SU-DHL-6 (cell line): ENCODE data around the gene C11orf65.

Experiments
- H2AFZ ChIP-seq: fragments of 200-600 bp; sonication (generic); 2 replicates; pipeline ENCODE4 v1.6.1; 2014; ENCODE audit warnings: low read depth, mild to moderate bottlenecking, moderate library complexity, mixed read lengths, antibody characterized with exemption, low read length; ENCODE audit not compliant: severe bottlenecking
- H3F3A ChIP-seq: fragments of 200-600 bp; shearing (Covaris generic); 2 replicates; pipeline ENCODE4 v1.6.0; 2016; ENCODE audit warnings: antibody characterized with exemption, mild to moderate bottlenecking; ENCODE audit not compliant: insufficient read depth
- H3K27ac ChIP-seq: fragments of 200-600 bp; sonication (generic); 2 replicates; pipeline ENCODE4 v1.5.1; 2016; ENCODE audit warnings: low read depth, mild to moderate bottlenecking, low read length, moderate library complexity, mixed read lengths
- H3K27me3 ChIP-seq: fragments of 200-600 bp; sonication (generic), shearing (Covaris generic); 2 replicates; pipeline ENCODE4 v1.6.0; 2014; ENCODE audit warnings: mild to moderate bottlenecking, low read length
- H3K36me3 ChIP-seq: fragments of 200-600 bp; sonication (generic); 2 replicates; pipeline ENCODE4 v1.6.1; 2014; ENCODE audit warnings: mild to moderate bottlenecking, low read length, mixed read lengths
- H3K4me2 ChIP-seq: fragments of 300-600, 200-600 bp; shearing (Covaris generic), sonication (generic); 2 replicates; pipeline ENCODE4 v1.6.0; 2014; ENCODE audit warnings: low read length, low read depth, mild to moderate bottlenecking; ENCODE audit not compliant: poor library complexity, severe bottlenecking
- H3K4me3 ChIP-seq: fragments of 200-600 bp; sonication (generic); 2 replicates; pipeline ENCODE4 v1.5.1; 2014; ENCODE audit warnings: antibody characterized with exemption, low read length, mild to moderate bottlenecking, mixed read lengths; ENCODE audit not compliant: insufficient read depth, poor library complexity, severe bottlenecking
- H3K79me2 ChIP-seq: fragments of 200-600 bp; sonication (generic); 2 replicates; pipeline ENCODE4 v1.6.1; 2014; ENCODE audit warnings: mild to moderate bottlenecking, low read length, moderate library complexity; ENCODE audit not compliant: insufficient read depth
- H3K9ac ChIP-seq: fragments of 200-600 bp; sonication (generic); 2 replicates; pipeline ENCODE4 v1.7.0; 2014; ENCODE audit warnings: mild to moderate bottlenecking, low read length
- H3K9me2 ChIP-seq: fragments of 200-600 bp; sonication (generic); replicated peaks from 2 replicates; pipeline ENCODE4 v1.6.1; 2014; ENCODE audit warnings: low read length; ENCODE audit not compliant: insufficient read depth
- H3K9me3 ChIP-seq: fragments of 200-600 bp; sonication (generic); 2 replicates; pipeline ENCODE4 v1.6.1; 2014; ENCODE audit warnings: low read length, mixed read lengths; ENCODE audit not compliant: insufficient read depth
- H4K20me1 ChIP-seq: fragments of 200-600 bp; sonication (generic); 2 replicates; pipeline ENCODE4 v1.6.1; 2014; ENCODE audit warnings: low read depth, mild to moderate bottlenecking, antibody characterized with exemption, low read length, moderate library complexity, mixed read lengths
- CTCF ChIP-seq: fragments of 200-600 bp; sonication (generic); IDR thresholded peaks from one replicate; pipeline ENCODE4 v1.5.1; 2017; ENCODE audit warnings: antibody characterized with exemption, mild to moderate bottlenecking, low read length, moderate library complexity; ENCODE audit not compliant: insufficient read depth, poor library complexity, severe bottlenecking
- EZH2phosphoT487 ChIP-seq: fragments of 200-600 bp; sonication (generic), shearing (Covaris generic); conservative IDR thresholded peaks from 2 replicates; pipeline ENCODE4 v1.6.1; 2018; ENCODE audit warnings: mild to moderate bottlenecking, antibody characterized with exemption, low read length, moderate library complexity, mixed read lengths

Gene C11orf65

DNA sequence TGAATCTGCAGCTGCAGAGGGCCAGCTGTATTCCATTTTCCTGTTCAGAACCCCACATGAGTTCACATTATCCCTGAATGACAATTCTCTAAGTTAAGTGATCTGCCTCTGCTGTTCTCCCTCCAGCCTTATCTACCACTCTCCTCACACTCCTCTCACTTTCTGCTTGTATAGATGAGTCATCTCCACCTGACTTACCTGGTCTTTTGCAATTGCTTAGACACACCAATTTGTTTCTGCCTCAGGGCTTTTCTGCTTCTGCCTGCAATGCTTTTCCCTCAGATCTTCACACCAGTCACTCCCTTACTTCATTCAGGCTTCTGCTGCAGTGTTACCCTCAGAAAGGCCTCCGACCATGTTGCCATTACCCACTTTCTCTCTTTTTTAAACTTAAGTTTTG is 126.4 kb downstream of the C11orf65 start:
- H4K20me1 ChIP-seq = no peaks in the 10 kb centered on the region
- TF ChIP-seq EZH2phosphoT487 = no peak
- TF ChIP-seq CTCF = no peak
- H3F3A ChIP-seq = no peaks in the 10 kb centered on the region
- H3K9me3 ChIP-seq = no peaks in the 10 kb centered on the region
- H3K79me2 ChIP-seq = no peaks in the 10 kb centered on the region
- H3K27me3 ChIP-seq = no peaks in the 10 kb centered on the region
- peaks cover 16% of the 10 kb centered on the region; the same call in 1 of the 2 replicates for H3K36me3 ChIP-seq
- no peak overlapping the region for H3K27ac ChIP-seq
- no peak overlapping the region for H3K9ac ChIP-seq
- no peaks in the 10 kb centered on the region for H3K9me2 ChIP-seq
- no peak overlapping the region for H2AFZ ChIP-seq
- no peak overlapping the region for H3K4me3 ChIP-seq
- no peak overlapping the region for H3K4me2 ChIP-seq

DNA sequence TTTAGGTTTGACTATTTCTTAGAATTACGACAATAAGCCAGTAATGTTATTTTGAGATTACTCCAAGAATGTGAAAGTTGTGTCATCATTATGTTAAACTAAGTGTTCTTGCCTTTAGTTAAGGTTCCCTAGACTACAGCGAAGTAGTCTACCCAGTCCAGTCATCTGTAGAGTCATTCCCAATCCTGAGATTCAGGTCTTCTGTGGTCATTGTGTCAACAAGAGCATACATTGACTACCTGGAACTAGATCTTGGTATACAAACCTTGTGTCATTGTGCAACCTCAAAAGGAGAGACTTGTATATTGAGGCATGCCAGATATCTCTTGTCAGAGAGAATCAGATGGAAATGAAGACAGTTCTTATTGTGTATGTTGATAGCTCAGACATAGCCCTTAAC is 128.6 kb downstream of the C11orf65 start:
- Histone ChIP-seq H3K9me3 (no peaks in the 10 kb centered on the region), H3K36me3 (peaks cover 34% of the 10 kb centered on the region; the same call in 1 of the 2 replicates), H3K27me3 (no peaks in the 10 kb centered on the region), H3F3A (no peaks in the 10 kb centered on the region; the same call in 1 of the 2 replicates), H3K27ac (no peak overlapping the region), H2AFZ (no peak overlapping the region), H3K4me3 (no peak overlapping the region), H4K20me1 (no peaks in the 10 kb centered on the region), H3K9me2 (no peaks in the 10 kb centered on the region), H3K79me2 (no peaks in the 10 kb centered on the region), H3K4me2 (no peak overlapping the region), H3K9ac (no peak overlapping the region)
- TF ChIP-seq EZH2phosphoT487 = no peak
- no peak for TF ChIP-seq CTCF

DNA sequence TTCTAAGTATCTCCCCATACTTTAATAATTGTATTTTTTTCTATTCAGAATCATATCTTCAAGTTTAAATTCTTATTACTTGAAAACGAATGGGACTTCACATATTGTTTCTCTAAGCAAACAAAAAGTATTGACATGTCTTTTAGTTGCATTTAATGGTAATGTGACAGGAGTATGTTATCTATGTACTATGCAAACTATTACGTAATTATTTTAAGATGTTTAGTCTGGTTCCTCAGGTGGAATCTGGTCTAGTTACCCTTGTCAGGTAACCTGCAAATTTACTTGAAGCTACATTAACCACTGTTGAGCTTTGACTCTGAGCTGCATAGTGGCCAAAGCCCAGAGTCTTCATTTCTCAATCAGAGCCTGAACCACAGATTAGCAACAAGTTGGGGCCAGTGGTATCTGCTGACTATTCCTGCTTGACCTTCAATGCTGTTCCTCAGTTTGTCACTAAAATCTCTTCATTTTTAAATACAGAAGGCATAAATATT is 133.9 kb downstream of the C11orf65 start:
- no peak for TF ChIP-seq CTCF
- no peak for TF ChIP-seq EZH2phosphoT487
- H3K9me3 ChIP-seq = no peaks in the 10 kb centered on the region
- peaks cover 74% of the 10 kb centered on the region for H3K36me3 ChIP-seq

More for the DNA sequence above, 133.9 kb downstream of the C11orf65 start:
- Histone ChIP-seq H3K27me3 (no peaks in the 10 kb centered on the region), H3K27ac (no peak overlapping the region), H3F3A (peaks cover 3% of the 10 kb centered on the region), H2AFZ (no peak overlapping the region), H3K4me3 (no peak overlapping the region), H4K20me1 (no peaks in the 10 kb centered on the region), H3K79me2 (no peaks in the 10 kb centered on the region), H3K9ac (no peak overlapping the region), H3K9me2 (no peaks in the 10 kb centered on the region), H3K4me2 (no peak overlapping the region)
